Measurements from ENCODE around the gene SLC8A1. TPM values are rescaled to one million over a fixed set of nuclear protein-coding genes. Genes with fewer than 3 reads are reported as not detected.

The SLC8A1 gene
- total RNA-seq, 1 experiment from 2014 or later, result 11.1 TPM

- no peak overlapping the region for H3K4me3 ChIP-seq
- H3K27me3 ChIP-seq, result no peaks in the 10 kb centered on the region
- DNase-seq, result no peak
- H3K9me3 ChIP-seq, result no peaks in the 10 kb centered on the region; the same call in 1 of the 2 replicates
- H3K36me3 ChIP-seq, result no peaks in the 10 kb centered on the region
These were observed 19.2 kb upstream of the SLC8A1 start for GRCh38 chr2:40470822-40471813.

- no peaks in the 10 kb centered on the region for H3K9me3 ChIP-seq
- H3K36me3 ChIP-seq, result no peaks in the 10 kb centered on the region
- DNase-seq, result no peak
- no peak overlapping the region for H3K4me3 ChIP-seq
- no peaks in the 10 kb centered on the region for H3K27me3 ChIP-seq
These were observed 15.2 kb upstream of the SLC8A1 start for GRCh38 chr2:40466935-40467572.

DNA sequence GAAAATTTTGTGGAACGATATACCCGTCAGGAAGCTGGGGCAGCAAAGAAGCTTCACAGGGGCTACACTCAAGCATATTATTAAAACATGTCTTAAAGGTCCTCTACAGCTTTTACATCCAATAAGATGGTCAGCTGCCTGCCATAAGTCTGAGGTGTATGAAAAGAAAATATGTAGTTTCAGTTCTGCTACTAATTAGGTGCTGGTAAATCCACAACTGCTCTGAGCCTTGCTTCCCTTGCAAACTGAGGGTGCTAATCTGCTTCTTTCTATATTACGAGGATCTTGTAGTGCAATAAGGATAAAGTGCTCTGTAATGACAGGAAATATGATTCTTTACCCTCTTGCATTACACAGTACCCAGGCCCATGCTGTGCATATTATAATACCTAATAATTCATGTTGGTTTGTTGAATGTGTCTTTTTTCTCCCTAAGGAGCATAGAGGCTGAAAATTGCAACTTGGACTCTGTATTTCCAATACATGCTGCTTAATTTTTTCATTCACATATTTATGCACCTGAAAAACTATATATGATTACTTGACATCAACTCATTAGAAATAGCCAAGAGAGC, 14.5 kb upstream of the SLC8A1 start:
- Histone ChIP-seq H3K4me3 (no peak overlapping the region), H3K36me3 (no peaks in the 10 kb centered on the region), H3K9me3 (no peaks in the 10 kb centered on the region), H3K27me3 (no peaks in the 10 kb centered on the region)
- DNase-seq, result no peak

DNA sequence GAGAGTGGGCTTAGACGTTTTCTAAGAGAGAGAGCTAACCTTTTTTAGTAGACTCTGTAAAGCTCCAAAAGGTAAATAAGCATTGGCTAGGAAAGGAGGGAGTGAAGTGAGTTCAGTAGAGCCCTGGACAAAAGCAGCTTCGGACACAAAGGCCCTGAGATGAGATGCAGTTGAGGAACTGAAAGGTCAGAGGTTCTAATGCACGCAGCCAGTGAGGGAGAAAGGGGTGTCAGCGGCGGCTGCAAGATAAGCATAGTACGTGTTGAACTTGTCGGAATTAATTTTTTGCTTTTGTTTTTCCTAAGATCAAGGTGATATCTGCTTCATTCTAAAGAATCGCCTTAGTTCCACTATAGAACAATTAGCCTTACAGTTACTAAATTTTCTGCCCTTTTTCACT, 11.2 kb upstream of the SLC8A1 start:
- H3K27me3 ChIP-seq, result no peaks in the 10 kb centered on the region
- DNase-seq, result no peak

GRCh38 chr2:40458271-40458794, 6.4 kb upstream of the SLC8A1 start:
- Histone ChIP-seq H3K4me3 (no peak overlapping the region), H3K36me3 (no peaks in the 10 kb centered on the region), H3K27me3 (no peaks in the 10 kb centered on the region), H3K9me3 (no peaks in the 10 kb centered on the region)
- DNase-seq, result no peak

More for the DNA sequence above, 11.2 kb upstream of the SLC8A1 start:
- no peaks in the 10 kb centered on the region for H3K36me3 ChIP-seq
- no peak overlapping the region for H3K4me3 ChIP-seq
- H3K9me3 ChIP-seq, result no peaks in the 10 kb centered on the region

DNA sequence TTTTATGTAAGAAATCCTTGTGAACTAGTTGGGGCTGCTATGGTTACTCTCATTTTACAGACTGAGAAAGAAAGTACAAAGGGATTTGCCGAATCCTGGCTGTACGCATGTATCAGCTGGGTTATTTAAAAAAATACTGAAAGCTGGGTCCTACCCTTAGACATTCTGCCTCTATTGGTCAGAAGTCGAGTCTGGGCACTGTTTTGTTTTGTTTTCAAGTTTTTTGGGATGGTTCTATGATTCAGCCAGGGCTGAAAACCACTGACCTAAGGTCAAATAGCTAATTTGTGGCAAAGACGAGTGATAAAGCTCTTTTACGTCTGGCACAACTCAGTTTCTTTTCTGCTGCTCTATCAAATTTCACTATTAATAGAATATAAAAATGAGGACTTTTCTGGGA, 5.9 kb upstream of the SLC8A1 start:
- Histone ChIP-seq H3K36me3 (no peaks in the 10 kb centered on the region), H3K27me3 (no peaks in the 10 kb centered on the region), H3K9me3 (no peaks in the 10 kb centered on the region), H3K4me3 (no peak overlapping the region)
- no peak for DNase-seq

GRCh38 chr2:40457366-40457765, 5.5 kb upstream of the SLC8A1 start:
- Histone ChIP-seq H3K36me3 (no peaks in the 10 kb centered on the region), H3K9me3 (no peaks in the 10 kb centered on the region), H3K4me3 (no peak overlapping the region), H3K27me3 (no peaks in the 10 kb centered on the region)
- no peak for DNase-seq

- DNase-seq, result no peak
- Histone ChIP-seq H3K36me3 (no peaks in the 10 kb centered on the region), H3K4me3 (no peak overlapping the region)
These were observed 5.0 kb upstream of the SLC8A1 start for GRCh38 chr2:40456926-40457325.

DNA sequence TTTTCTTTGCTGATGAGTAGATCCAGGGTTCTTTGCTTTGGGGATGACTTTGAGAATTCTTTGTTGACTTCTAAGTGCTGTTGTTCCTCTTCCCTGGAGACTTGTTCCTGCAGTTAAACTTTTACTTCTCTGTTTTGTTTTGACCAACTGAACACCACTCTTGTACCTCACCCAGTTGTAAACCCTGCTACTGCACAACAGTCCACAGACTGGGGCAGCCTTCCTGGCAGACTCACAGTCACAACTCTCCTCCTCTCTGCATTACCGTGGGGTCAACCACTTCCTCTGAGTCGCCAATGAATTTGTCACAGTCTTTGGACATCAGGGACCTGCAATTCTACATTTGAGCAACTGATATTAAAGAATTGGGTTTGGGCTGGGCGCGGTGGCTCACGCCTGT, 3.8 kb upstream of the SLC8A1 start:
- H3K27me3 ChIP-seq, result no peaks in the 10 kb centered on the region
- DNase-seq, result no peak

More at GRCh38 chr2:40456926-40457325, 5.0 kb upstream of the SLC8A1 start:
- no peaks in the 10 kb centered on the region for H3K9me3 ChIP-seq
- no peaks in the 10 kb centered on the region for H3K27me3 ChIP-seq

DNA sequence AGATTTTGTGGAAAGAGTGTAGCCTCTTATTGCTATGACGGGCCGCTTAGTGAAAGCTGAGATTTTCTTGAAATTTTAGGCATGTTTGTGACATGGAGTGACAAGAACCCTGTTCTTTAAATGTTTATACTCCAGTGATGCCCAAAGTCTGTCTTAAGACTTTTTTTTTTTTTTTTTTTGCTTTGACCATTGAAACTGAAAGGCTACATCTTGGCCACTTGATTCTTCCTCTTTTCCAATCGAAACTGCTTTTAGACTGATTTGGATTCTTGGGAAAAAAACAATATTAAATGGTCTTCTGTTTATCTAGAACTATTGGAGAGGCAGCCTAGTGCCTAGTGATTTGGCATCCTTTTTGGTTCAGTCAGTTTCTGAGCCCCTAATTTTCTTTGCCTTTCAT, 2.4 kb upstream of the SLC8A1 start:
- Histone ChIP-seq H3K9me3 (no peaks in the 10 kb centered on the region), H3K4me3 (no peak overlapping the region), H3K36me3 (no peaks in the 10 kb centered on the region), H3K27me3 (no peaks in the 10 kb centered on the region)
- no peak for DNase-seq

More for the DNA sequence above, 3.8 kb upstream of the SLC8A1 start:
- no peaks in the 10 kb centered on the region for H3K36me3 ChIP-seq
- H3K9me3 ChIP-seq, result no peaks in the 10 kb centered on the region
- H3K4me3 ChIP-seq, result no peak overlapping the region

DNA sequence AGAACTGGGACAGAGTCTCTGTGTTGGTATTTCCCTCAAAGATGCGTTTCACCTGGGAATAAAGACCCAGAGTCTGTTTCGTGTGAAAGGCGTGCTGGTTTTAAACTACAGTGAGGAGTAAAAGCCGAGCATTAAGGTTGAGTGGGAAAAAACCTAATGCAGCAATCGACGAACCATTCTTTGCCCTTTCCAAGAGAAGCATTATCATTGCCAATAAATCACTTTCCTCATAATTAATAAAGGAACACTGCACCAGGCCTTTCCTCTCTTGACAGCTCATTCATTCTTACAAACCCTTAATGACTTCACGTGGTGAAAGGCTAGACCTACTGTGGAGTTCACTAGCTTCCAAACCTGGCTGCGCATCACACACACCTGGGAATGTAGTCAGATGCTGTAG, 896 bp upstream of the SLC8A1 start:
- Histone ChIP-seq H3K27me3 (no peaks in the 10 kb centered on the region), H3K9me3 (no peaks in the 10 kb centered on the region), H3K4me3 (peak overlapping the region; percentile 71), H3K36me3 (no peaks in the 10 kb centered on the region)
- no peak for DNase-seq

GRCh38 chr2:40450796-40451430, 977 bp downstream of the SLC8A1 start:
- H3K27me3 ChIP-seq, result no peaks in the 10 kb centered on the region

DNA sequence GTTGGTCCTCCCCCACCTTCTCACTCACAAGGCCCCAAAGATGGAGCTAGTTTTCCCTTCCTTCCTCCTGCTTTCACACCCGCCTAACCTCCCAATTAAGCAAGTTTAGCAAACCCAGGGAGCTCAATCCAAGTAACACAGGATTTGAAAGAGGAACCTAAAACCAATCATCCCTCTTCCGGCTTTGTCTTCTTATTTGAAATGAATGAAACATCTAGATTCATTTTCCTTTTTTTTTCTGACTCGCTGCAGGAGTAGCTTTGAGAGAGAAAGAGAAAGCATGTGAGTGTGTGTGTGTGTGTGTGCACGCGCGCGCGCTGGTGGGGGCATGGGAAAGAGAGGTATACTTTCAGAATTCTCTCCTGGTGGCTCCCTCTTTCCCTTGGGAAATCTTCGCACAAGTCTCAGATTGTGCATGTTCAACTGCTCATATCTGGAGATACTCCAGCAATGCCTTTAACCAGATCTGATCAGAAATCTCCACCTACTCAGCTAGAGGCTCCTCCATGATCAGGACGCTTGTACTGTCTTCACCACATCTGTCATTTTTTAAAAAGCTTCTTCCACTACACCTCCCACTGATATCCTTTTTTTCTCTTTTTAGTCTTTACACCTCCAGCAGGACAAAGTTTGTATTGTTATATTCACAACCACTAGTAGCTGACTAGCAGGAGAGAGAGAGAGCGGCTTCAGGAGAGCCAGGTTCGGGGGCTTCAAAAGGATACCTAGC, 1.7 kb downstream of the SLC8A1 start:
- Histone ChIP-seq H3K27me3 (no peaks in the 10 kb centered on the region), H3K36me3 (no peaks in the 10 kb centered on the region), H3K4me3 (peak overlapping the region; percentile 71), H3K9me3 (no peaks in the 10 kb centered on the region)
- no peak for DNase-seq

More at GRCh38 chr2:40450796-40451430, 977 bp downstream of the SLC8A1 start:
- no peaks in the 10 kb centered on the region for H3K36me3 ChIP-seq
- peak overlapping the region; percentile 71 for H3K4me3 ChIP-seq
- DNase-seq, result peak; percentile 25
- no peaks in the 10 kb centered on the region for H3K9me3 ChIP-seq

DNA sequence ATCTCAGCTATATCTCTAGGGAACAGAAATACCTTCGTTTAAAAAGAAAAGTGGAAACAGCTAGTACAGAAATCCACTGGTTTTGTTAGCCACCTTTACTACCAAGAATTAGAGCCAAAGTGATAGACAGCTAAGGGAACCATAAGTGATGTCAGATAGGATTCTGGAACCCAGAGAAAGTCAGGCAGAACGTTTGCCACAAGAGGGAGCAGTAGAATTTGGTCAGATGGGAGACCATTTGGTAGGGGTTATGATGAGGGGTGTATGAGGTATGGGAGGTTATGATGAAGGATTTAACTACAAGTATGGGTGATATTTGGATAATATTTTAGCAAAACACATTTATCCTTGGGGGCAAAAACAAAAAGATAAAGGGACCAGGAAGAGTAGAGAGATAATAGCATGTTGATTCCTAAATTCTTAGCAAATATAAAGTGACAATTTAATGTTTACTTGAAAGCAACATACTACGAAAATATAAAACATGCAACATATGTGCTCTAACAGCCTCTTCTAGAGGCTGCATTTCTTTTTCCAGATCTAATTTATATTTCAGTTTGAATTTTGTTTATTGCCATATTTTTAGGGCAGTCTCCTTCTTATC, 3.3 kb downstream of the SLC8A1 start:
- Histone ChIP-seq H3K4me3 (no peak overlapping the region), H3K9me3 (no peaks in the 10 kb centered on the region), H3K36me3 (no peaks in the 10 kb centered on the region), H3K27me3 (no peaks in the 10 kb centered on the region)
- no peak for DNase-seq

- DNase-seq, result no peak
- Histone ChIP-seq H3K9me3 (no peaks in the 10 kb centered on the region; the same call in 1 of the 2 replicates), H3K36me3 (no peaks in the 10 kb centered on the region), H3K27me3 (no peaks in the 10 kb centered on the region), H3K4me3 (no peak overlapping the region)
These were observed 6.4 kb downstream of the SLC8A1 start for GRCh38 chr2:40445467-40445866.

DNA sequence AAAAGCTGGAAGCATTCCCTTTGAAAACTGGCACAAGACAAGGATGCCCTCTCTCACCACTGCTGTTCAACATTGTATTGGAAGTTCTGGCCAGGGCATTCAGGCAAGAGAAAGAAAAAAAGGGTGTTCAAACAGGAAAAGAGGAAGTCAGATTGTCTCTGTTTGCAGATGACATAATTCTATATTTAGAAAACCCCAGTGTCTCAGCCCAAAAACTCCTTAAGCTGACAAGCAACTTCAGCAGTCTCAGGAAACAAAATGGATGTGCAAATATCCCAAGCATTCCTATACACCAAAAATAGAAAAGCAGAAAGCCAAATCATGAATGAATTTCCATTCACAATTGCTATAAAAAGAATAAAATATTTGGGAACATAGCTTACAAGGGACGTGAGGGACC, 11.1 kb downstream of the SLC8A1 start:
- H3K9me3 ChIP-seq, result no peaks in the 10 kb centered on the region; the same call in 1 of the 2 replicates
- DNase-seq, result no peak
- H3K27me3 ChIP-seq, result no peaks in the 10 kb centered on the region
- no peaks in the 10 kb centered on the region for H3K36me3 ChIP-seq
- no peak overlapping the region for H3K4me3 ChIP-seq
